Uterus (tissue), 4 donors: ENCODE measurements around the gene CD247. TPM values are rescaled to one million over a fixed set of nuclear protein-coding genes. Genes with fewer than 3 reads are reported as not detected.
A peak's percentile ranks its signal among the peaks of the same experiment; 100 is the strongest.

ENCODE experiments used
- DNase-seq, 2 donors: peaks; one replicate each; pipeline ENCODE4 v3.0.0-alpha.2; 2019 to 2020
- H3K27ac ChIP-seq, 2 donors: fragments of 200-600 bp; sonication (generic); 1 replicate in 1 of 2; 2 replicates in 1 of 2; pipeline ENCODE4 v1.5.1; 2016 to 2018
- H3K27me3 ChIP-seq, 2 donors: fragments of 200-600 bp; sonication (generic); one replicate each; pipeline ENCODE4 v1.5.1; 2018 to 2019; ENCODE audit warnings: control low read depth in 1 of 2
- H3K36me3 ChIP-seq, 2 donors: fragments of 200-600 bp; sonication (generic); one replicate each; pipeline ENCODE4 v1.5.1; 2019; ENCODE audit warnings: control low read depth in 1 of 2
- H3K4me1 ChIP-seq, 2 donors: fragments of 200-600 bp; sonication (generic); one replicate each; pipeline ENCODE4 v1.5.1; 2018 to 2019; ENCODE audit warnings: control low read depth in 1 of 2
- H3K4me3 ChIP-seq, 2 donors: fragments of 200-600 bp; sonication (generic); 1 replicate in 1 of 2; 2 replicates in 1 of 2; pipeline ENCODE4 v1.5.1; 2018 to 2019; ENCODE audit warnings: mild to moderate bottlenecking in 1 of 2
- H3K9me3 ChIP-seq, 2 donors: fragments of 200-600 bp; sonication (generic); one replicate each; pipeline ENCODE4 v1.5.1; 2019; ENCODE audit warnings: control low read depth in 1 of 2
- POLR2A ChIP-seq, 2 donors: fragments of 450-650 bp; IDR thresholded peaks; one replicate each; pipeline ENCODE4 v1.6.1; 2016; ENCODE audit warnings: antibody characterized with exemption in 2 of 2, mild to moderate bottlenecking in 1 of 2, moderate library complexity in 1 of 2
- intact Hi-C: fragments of 100-400 bp; cut with DNase I; formaldehyde crosslinking; loops from one replicate; pipeline ENCODE4 v1.15.1; 2023; ENCODE audit warnings: low total_unique reads
- total RNA-seq, 4 donors: library from RNA; depleted of rRNA in 3 of 4; stranded (reverse); fragments of >200 nt in 3 of 4; gene quantifications; one replicate each; pipeline versions ENCODE4 v1.1.0 to v1.2.4, GENCODE V29; 2014 to 2023
- TF ChIP-seq, protein P1 (sequence below), 4 experiments: fragments of 200-600 bp in 2 of 4; fragments of 450-650 bp in 2 of 4; sonication (generic) in 2 of 4; IDR thresholded peaks; one replicate each; pipeline ENCODE4 v1.5.1; 2016 to 2019; ENCODE audit warnings: antibody characterized with exemption in 4 of 4, mild to moderate bottlenecking in 2 of 4, moderate library complexity in 1 of 4
- donor health status: DM: yes; HTN: yes; CAD: no.

The CD247 gene
- total RNA-seq, 4 donors from 2014 or later = 1.6 to 3.3 TPM; not detected in 2

DNA sequence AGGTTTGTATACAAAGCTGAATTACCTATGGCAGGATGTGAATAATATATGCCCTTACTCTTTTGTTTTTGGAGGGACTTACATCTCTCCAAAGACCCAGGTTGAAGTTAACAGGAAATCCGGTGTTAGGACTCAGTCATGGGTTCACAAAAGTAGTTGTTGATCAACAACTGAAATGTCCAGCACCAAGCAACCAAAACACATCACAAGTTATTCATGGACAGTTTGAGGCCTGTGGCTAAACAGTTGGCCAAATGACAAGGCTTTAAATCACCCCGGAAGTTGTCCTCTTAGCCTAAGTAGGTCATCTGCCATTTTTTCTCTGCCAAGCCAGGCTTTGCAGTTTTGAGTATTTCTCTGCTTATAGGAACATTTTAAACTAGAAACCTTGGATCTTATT lies 89.9 kb downstream of the CD247 start:
- TF ChIP-seq, protein P1, sequence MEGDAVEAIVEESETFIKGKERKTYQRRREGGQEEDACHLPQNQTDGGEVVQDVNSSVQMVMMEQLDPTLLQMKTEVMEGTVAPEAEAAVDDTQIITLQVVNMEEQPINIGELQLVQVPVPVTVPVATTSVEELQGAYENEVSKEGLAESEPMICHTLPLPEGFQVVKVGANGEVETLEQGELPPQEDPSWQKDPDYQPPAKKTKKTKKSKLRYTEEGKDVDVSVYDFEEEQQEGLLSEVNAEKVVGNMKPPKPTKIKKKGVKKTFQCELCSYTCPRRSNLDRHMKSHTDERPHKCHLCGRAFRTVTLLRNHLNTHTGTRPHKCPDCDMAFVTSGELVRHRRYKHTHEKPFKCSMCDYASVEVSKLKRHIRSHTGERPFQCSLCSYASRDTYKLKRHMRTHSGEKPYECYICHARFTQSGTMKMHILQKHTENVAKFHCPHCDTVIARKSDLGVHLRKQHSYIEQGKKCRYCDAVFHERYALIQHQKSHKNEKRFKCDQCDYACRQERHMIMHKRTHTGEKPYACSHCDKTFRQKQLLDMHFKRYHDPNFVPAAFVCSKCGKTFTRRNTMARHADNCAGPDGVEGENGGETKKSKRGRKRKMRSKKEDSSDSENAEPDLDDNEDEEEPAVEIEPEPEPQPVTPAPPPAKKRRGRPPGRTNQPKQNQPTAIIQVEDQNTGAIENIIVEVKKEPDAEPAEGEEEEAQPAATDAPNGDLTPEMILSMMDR (IDR thresholded peaks at IDR 0.05) = no peak
- TF ChIP-seq POLR2A (IDR thresholded peaks at IDR 0.05) = no peak
- Histone ChIP-seq H3K4me1 (no peaks in the 10 kb centered on the region), H3K27me3 (no peaks in the 10 kb centered on the region), H3K36me3 (no peaks in the 10 kb centered on the region), H3K4me3 (no peak overlapping the region), H3K9me3 (no peaks in the 10 kb centered on the region), H3K27ac (peak overlapping the region; percentile 22 to 31)
- no peak for DNase-seq
- intact Hi-C loops = no loop called here

DNA sequence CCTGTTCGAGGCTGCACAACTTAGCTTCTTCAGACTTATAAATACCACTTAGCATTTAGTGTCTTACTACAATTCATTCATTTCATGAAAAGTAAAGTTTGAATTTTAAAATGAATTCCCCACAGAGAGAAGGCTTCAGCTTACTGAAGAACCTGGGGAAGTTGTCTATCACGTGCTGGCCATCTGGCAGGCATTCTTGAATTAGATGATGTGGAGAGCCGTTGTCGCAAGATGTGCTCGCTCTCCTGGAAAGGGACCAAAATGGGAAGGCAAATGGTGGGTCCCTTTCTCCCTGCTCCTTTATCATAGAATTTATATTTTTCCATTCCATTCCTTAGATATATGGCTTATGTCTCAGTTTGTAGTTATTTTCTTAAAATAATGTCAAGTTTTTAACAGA lies 90.5 kb downstream of the CD247 start:
- peak overlapping the region; percentile 22 to 31 for H3K27ac ChIP-seq
- TF ChIP-seq, protein P1 (IDR thresholded peaks at IDR 0.05) = no peak
- no peak for TF ChIP-seq POLR2A (IDR thresholded peaks at IDR 0.05)

DNA sequence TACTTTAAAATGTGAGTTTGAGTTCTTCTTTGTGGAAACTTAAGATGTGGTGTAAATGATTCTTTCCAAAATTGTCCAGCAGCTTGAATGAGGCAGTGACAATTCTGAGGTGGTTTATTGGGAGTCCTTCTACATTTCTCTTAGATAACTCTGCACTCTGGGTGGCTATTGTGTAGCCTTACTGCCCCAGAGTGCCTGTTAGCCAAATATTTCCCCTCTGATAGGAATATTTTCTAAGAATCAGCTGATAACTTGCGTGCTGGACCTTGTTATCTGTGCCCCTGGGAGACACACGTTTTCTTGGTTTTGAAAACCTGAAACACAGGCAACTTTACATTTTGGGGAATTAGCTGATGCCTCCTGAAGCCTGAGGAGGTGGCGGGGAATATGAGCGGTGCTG lies 91.6 kb downstream of the CD247 start:
- Histone ChIP-seq H3K4me3 (no peak overlapping the region), H3K36me3 (no peaks in the 10 kb centered on the region), H3K27ac (no peak overlapping the region), H3K4me1 (no peaks in the 10 kb centered on the region), H3K27me3 (no peaks in the 10 kb centered on the region), H3K9me3 (no peaks in the 10 kb centered on the region)
- intact Hi-C loops = no loop called here
- no peak for DNase-seq
- TF ChIP-seq, protein P1 (IDR thresholded peaks at IDR 0.05) = no peak
- no peak for TF ChIP-seq POLR2A (IDR thresholded peaks at IDR 0.05)

More for the DNA sequence above, 90.5 kb downstream of the CD247 start:
- Histone ChIP-seq H3K27me3 (no peaks in the 10 kb centered on the region), H3K4me1 (no peaks in the 10 kb centered on the region), H3K4me3 (no peak overlapping the region), H3K9me3 (no peaks in the 10 kb centered on the region), H3K36me3 (no peaks in the 10 kb centered on the region)
- intact Hi-C loops = no loop called here
- no peak for DNase-seq

DNA sequence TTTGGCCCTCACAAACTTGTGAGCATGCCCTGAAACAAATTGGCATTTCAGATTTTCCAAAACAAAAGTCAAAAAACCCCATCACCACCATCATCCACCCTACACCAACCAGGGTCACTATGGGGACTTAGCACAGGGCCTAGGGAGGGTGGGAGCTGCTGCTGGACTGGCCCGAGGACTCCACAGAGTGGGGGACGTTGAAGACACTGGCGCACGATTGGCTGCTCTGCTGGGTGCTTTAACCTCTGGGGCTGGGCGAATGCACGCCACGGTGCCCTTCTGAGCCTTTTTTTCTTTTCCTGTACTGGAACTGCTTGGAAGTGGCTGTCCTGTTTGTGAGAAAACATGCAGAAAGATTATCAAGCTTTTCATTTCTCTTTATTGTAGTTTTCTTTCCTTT lies 92.8 kb downstream of the CD247 start:
- TF ChIP-seq, protein P1 (IDR thresholded peaks at IDR 0.05) = no peak
- TF ChIP-seq POLR2A (IDR thresholded peaks at IDR 0.05) = no peak
- Histone ChIP-seq H3K27ac (no peak overlapping the region), H3K4me3 (no peak overlapping the region), H3K4me1 (no peaks in the 10 kb centered on the region), H3K36me3 (no peaks in the 10 kb centered on the region), H3K27me3 (no peaks in the 10 kb centered on the region), H3K9me3 (no peaks in the 10 kb centered on the region)
- DNase-seq = no peak
- intact Hi-C loops = no loop called here

DNA sequence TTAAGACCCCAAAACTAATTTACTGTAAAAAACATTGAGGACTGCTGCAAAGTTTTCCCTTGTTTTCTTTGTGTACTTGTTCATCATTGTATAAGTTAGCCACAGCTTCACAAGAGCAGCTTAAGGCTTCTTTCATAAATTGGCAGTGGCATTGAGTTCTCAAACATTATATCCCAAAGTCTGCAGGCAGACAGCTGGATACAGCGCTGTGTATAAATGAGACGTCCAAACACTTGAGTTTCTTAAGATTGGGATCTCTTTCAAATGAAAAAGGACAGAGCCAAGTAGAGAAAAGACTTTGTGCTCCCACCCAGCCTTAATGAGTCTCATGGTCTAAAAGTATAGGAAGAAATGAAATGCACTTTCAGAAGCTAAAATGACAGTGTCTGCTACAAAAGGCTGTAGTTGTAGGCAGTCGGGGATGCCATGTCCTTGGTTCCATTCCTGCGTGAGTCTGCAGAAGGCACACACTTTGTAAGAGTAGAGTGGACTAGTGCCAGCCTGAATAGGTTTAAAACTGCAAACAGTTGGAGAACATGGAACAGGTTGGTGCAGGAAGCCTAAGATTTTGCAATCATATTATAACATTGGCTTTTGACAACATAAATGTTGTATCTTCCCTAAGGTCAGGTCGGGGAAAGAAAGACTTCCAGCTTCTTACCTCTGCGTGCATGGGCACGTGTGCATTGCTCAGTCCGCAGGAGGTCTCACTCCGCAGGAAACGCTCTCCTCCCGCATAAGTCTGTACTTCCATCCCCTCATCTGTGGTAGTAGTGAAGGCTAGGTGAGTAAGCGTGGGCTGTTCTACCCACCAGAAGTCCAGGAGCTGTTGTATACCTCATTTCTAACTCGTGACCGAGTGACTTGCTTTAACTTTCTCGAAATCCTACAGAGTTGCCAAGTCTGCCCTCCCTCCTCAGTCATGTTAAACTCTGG lies 94.4 kb downstream of the CD247 start:
- no peak overlapping the region for H3K27ac ChIP-seq
- no peaks in the 10 kb centered on the region for H3K9me3 ChIP-seq
- no peaks in the 10 kb centered on the region for H3K27me3 ChIP-seq
- intact Hi-C loops = no loop called here
- no peaks in the 10 kb centered on the region for H3K4me1 ChIP-seq
- no peak overlapping the region for H3K4me3 ChIP-seq
- no peak for TF ChIP-seq POLR2A (IDR thresholded peaks at IDR 0.05)
- TF ChIP-seq, protein P1 (IDR thresholded peaks at IDR 0.05) = no peak
- H3K36me3 ChIP-seq = no peaks in the 10 kb centered on the region
- no peak for DNase-seq
